Calu3 (cell line): ENCODE results near the gene INPP5F. TPM values are rescaled to one million over a fixed set of nuclear protein-coding genes. Genes with fewer than 3 reads are reported as not detected.

Source experiments
- BruUV-seq: library from RNA; stranded (reverse); fragments of 400-500 nt; replicated peaks from 2 replicates; lab custom pipeline; 2021; lab: Mats Ljungman, UMichigan
- CTCF ChIA-PET: fragments of 300-600 bp; sonication (Branson Sonifier 250); formaldehyde crosslinking; loops from one replicate; lab custom pipeline; 2022; ENCODE audit warnings: antibody characterized with exemption; lab: Charles Lee
- DNase-seq: peaks from one replicate; pipeline ENCODE4 v3.0.0; 2022
- H3K27ac Mint-ChIP-seq: one replicate; pipeline ENCODE4 v1.8.0; 2022; ENCODE audit warnings: mixed read lengths; ENCODE audit not compliant: unreplicated experiment
- H3K27me3 Mint-ChIP-seq: one replicate; pipeline ENCODE4 v1.8.0; 2022; ENCODE audit warnings: mixed read lengths; ENCODE audit not compliant: unreplicated experiment
- H3K36me3 Mint-ChIP-seq: one replicate; pipeline ENCODE4 v1.8.0; 2022; ENCODE audit warnings: mild to moderate bottlenecking, moderate library complexity, mixed read lengths; ENCODE audit not compliant: insufficient read depth, unreplicated experiment
- H3K4me1 Mint-ChIP-seq: one replicate; pipeline ENCODE4 v1.8.0; 2022; ENCODE audit warnings: mild to moderate bottlenecking, low read depth, mixed read lengths; ENCODE audit not compliant: unreplicated experiment
- H3K4me3 Mint-ChIP-seq: one replicate; pipeline ENCODE4 v1.8.0; 2022; ENCODE audit warnings: mild to moderate bottlenecking, low read depth, moderate library complexity, mixed read lengths; ENCODE audit not compliant: unreplicated experiment
- H3K9me3 Mint-ChIP-seq: one replicate; pipeline ENCODE4 v1.8.0; 2022; ENCODE audit warnings: low read depth, mixed read lengths; ENCODE audit not compliant: unreplicated experiment
- CTCF ChIP-seq: fragments of 200-600 bp; IDR thresholded peaks from one replicate; pipeline ENCODE4 v1.8.0; 2022; ENCODE audit warnings: antibody characterized with exemption; ENCODE audit not compliant: unreplicated experiment
- intact Hi-C: fragments of 100-400 bp; cut with micrococcal nuclease; formaldehyde crosslinking; loops from one replicate; pipeline ENCODE4 v1.10.0; 2022; ENCODE audit not compliant: unreplicated experiment
- total RNA-seq: library from RNA; stranded (reverse); gene quantifications from 2 replicates; pipeline ENCODE4 v1.2.3, GENCODE V29; 2022

Gene INPP5F
- total RNA-seq, 1 experiment from 2014 or later = 6.9 TPM

GRCh38 chr10:119742947-119743648 lies 17.2 kb downstream of the INPP5F start:
- H3K4me3 Mint-ChIP-seq = no peak overlapping the region
- CTCF ChIA-PET = no interaction called here

GRCh38 chr10:119747940-119748339 lies 22.1 kb downstream of the INPP5F start:
- CTCF ChIA-PET = no interaction called here
- no TSS peak for BruUV-seq
- no peak overlapping the region for H3K27ac Mint-ChIP-seq
- no peaks in the 10 kb centered on the region for H3K36me3 Mint-ChIP-seq
- DNase-seq = no peak
- intact Hi-C loops = no loop called here
- no peaks in the 10 kb centered on the region for H3K27me3 Mint-ChIP-seq
- H3K4me3 Mint-ChIP-seq = no peak overlapping the region
- peaks cover 18% of the 10 kb centered on the region for H3K4me1 Mint-ChIP-seq
- no peak for TF ChIP-seq CTCF
- H3K9me3 Mint-ChIP-seq = no peaks in the 10 kb centered on the region

More at GRCh38 chr10:119742947-119743648, 17.2 kb downstream of the INPP5F start:
- H3K27me3 Mint-ChIP-seq = no peaks in the 10 kb centered on the region
- TF ChIP-seq CTCF = no peak
- H3K36me3 Mint-ChIP-seq = no peaks in the 10 kb centered on the region
- BruUV-seq = no TSS peak
- intact Hi-C loops = no loop called here
- peaks cover 30% of the 10 kb centered on the region for H3K4me1 Mint-ChIP-seq
- H3K27ac Mint-ChIP-seq = peak overlapping the region; percentile 19
- no peaks in the 10 kb centered on the region for H3K9me3 Mint-ChIP-seq
- DNase-seq = no peak

GRCh38 chr10:119748871-119749270 lies 23.0 kb downstream of the INPP5F start:
- CTCF ChIA-PET = no interaction called here
- H3K27ac Mint-ChIP-seq = no peak overlapping the region
- H3K36me3 Mint-ChIP-seq = no peaks in the 10 kb centered on the region
- H3K9me3 Mint-ChIP-seq = no peaks in the 10 kb centered on the region
- H3K27me3 Mint-ChIP-seq = no peaks in the 10 kb centered on the region
- no TSS peak for BruUV-seq
- no peak overlapping the region for H3K4me3 Mint-ChIP-seq
- intact Hi-C loops = no loop called here
- DNase-seq = no peak
- no peak for TF ChIP-seq CTCF
- H3K4me1 Mint-ChIP-seq = peaks cover 16% of the 10 kb centered on the region

GRCh38 chr10:119749455-119749854 lies 23.6 kb downstream of the INPP5F start:
- Mint-ChIP-seq H3K36me3 (no peaks in the 10 kb centered on the region), H3K27ac (no peak overlapping the region), H3K4me3 (no peak overlapping the region), H3K27me3 (no peaks in the 10 kb centered on the region), H3K9me3 (no peaks in the 10 kb centered on the region), H3K4me1 (peaks cover 16% of the 10 kb centered on the region)
- DNase-seq = no peak
- TF ChIP-seq CTCF = no peak
- CTCF ChIA-PET = no interaction called here
- BruUV-seq = no TSS peak
- intact Hi-C loops = no loop called here
